GM10248 (cell line): ENCODE results near the gene GRIK5.

Experiments
- CTCF ChIA-PET: fragments of 300-600 bp; sonication (Branson Sonifier 250); formaldehyde crosslinking; extraction: SDS; loops from one replicate; lab custom pipeline; 2021; ENCODE audit warnings: antibody characterized with exemption; lab: Yijun Ruan, JAX
- POLR2A ChIA-PET: fragments of 350-650 bp; sonication (Branson Sonifier 250); formaldehyde crosslinking; extraction: SDS; loops from one replicate; lab custom pipeline; 2020; ENCODE audit warnings: antibody characterized with exemption; lab: Yijun Ruan, JAX
- DNase-seq: peaks from one replicate; pipeline ENCODE4 v3.0.0; 2012; ENCODE audit errors: extremely low spot score
- CTCF ChIP-seq: IDR thresholded peaks from 2 replicates; pipeline ENCODE4 v1.5.1; 2012; ENCODE audit warnings: mild to moderate bottlenecking, low read depth; ENCODE audit errors: extremely low read depth, missing control alignments, control extremely low read depth

The GRIK5 gene

GRCh38 chr19:42088471-42089190 lies 18.6 kb upstream of the GRIK5 start:
- CTCF ChIA-PET, result no interaction called here
- TF ChIP-seq CTCF, result no peak
- POLR2A ChIA-PET, result no interaction called here
- DNase-seq, result no peak

GRCh38 chr19:42086770-42087550 lies 17.0 kb upstream of the GRIK5 start:
- POLR2A ChIA-PET, result no interaction called here
- TF ChIP-seq CTCF, result no peak
- DNase-seq, result no peak
- CTCF ChIA-PET, result interaction anchor here (1.4 kb wide), 1 partner anchor 22 kb away, joined by 5 read pairs; no protein-coding TSS in a partner anchor

GRCh38 chr19:42086188-42086736 lies 16.3 kb upstream of the GRIK5 start:
- DNase-seq, result no peak
- CTCF ChIA-PET, result interaction anchor here (1.8 kb wide), 1 partner anchor 22 kb away, joined by 7 read pairs; no protein-coding TSS in a partner anchor
- POLR2A ChIA-PET, result no interaction called here
- no peak for TF ChIP-seq CTCF

- CTCF ChIA-PET, result no interaction called here
- no peak for DNase-seq
- POLR2A ChIA-PET, result no interaction called here
- no peak for TF ChIP-seq CTCF
Measured at GRCh38 chr19:42083537-42083936, 13.5 kb upstream of the GRIK5 start.

- ChIA-PET CTCF (interaction anchor here (0.6 to 1.7 kb wide), 14 partner anchors 9 to 359 kb away, joined by 3 to 6 read pairs (median 3); partner anchors contain the start of gene GSK3A), POLR2A (no interaction called here)
- DNase-seq, result peak; percentile 46
- TF ChIP-seq CTCF, result peak; percentile 68
Measured at GRCh38 chr19:42081584-42082203, 11.7 kb upstream of the GRIK5 start.
